ENCODE measurements around the gene GALNT17. TPM values are rescaled to one million over a fixed set of nuclear protein-coding genes. Genes with fewer than 3 reads are reported as not detected.

Gene GALNT17
- total RNA-seq, 1 donor from 2014 or later: 3.9 TPM

DNA sequence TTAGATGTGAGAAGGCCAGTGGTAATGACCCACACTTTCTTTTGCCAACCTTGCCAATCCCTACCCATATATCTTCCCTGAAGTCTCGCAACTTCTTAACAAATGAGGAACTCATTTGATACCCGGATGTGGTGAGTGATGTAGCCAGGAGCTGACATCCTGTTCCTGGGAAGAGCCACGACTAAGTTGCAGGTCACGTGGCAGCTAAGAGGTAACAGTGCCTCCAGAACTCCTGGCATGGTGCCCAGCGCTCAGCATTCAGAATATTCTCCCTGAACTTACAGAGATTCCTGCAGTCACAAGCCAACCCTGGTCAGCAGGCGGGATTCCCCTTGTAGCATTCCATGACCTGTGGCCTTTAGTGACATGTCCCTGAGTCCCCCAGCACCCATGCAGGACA is 282.5 kb downstream of the GALNT17 start:
- Mint-ChIP-seq H3K36me3 (ENCODE audit: insufficient read depth) (no peaks in the 10 kb centered on the region), H3K4me3 (ENCODE audit: low read depth) (no peak overlapping the region), H3K27me3 (no peaks in the 10 kb centered on the region), H3K27ac (no peak overlapping the region), H3K9me3 (ENCODE audit: low read depth) (peaks cover 4% of the 10 kb centered on the region), H3K4me1 (ENCODE audit: low read depth) (no peaks in the 10 kb centered on the region)
- no peak for DNase-seq (ENCODE audit: low spot score, unreplicated experiment)
- TF ChIP-seq, protein P1, sequence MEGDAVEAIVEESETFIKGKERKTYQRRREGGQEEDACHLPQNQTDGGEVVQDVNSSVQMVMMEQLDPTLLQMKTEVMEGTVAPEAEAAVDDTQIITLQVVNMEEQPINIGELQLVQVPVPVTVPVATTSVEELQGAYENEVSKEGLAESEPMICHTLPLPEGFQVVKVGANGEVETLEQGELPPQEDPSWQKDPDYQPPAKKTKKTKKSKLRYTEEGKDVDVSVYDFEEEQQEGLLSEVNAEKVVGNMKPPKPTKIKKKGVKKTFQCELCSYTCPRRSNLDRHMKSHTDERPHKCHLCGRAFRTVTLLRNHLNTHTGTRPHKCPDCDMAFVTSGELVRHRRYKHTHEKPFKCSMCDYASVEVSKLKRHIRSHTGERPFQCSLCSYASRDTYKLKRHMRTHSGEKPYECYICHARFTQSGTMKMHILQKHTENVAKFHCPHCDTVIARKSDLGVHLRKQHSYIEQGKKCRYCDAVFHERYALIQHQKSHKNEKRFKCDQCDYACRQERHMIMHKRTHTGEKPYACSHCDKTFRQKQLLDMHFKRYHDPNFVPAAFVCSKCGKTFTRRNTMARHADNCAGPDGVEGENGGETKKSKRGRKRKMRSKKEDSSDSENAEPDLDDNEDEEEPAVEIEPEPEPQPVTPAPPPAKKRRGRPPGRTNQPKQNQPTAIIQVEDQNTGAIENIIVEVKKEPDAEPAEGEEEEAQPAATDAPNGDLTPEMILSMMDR (IDR thresholded peaks at IDR 0.05; ENCODE audit: unreplicated experiment): no peak

DNA sequence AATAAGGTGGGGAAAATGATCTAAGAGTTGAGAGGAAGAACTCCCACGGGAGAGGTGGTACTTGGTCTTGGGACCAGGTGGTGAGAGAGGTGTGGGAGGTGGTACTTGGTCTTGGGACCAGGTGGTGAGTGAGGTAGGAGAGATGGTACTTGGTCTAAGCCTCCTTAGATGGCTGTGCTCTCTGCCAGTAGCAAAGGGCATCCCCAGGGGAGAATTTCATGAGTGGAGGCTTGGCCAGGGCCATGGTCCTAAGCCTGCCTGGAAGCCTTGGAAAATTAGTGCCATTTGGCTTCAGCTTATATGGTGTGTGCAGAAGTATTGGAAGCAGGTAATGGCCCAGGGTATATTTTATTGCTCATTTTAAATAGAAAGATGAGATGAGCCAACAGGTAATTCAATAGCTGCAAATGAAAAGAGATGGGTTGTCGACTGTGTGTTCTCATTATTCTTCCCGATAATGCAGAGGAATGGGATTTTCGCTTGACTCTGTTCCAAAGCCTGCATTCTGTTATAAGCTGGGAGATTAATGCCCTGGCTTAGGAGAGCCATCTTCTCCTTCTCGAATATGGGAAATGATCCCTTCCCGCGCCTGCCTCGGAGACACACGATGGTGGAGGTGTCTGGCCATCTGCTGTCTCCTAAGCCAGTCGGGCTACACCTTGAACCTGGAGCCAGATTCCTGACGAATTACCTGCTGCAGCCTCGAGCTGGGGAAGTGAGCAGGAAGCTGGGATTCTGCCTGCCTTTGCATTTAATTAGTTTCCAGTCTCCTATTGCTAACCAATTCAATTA is 287.8 kb downstream of the GALNT17 start:
- Mint-ChIP-seq H3K36me3 (ENCODE audit: insufficient read depth) (no peaks in the 10 kb centered on the region), H3K4me1 (ENCODE audit: low read depth) (no peaks in the 10 kb centered on the region), H3K4me3 (ENCODE audit: low read depth) (no peak overlapping the region), H3K27ac (no peak overlapping the region), H3K27me3 (no peaks in the 10 kb centered on the region), H3K9me3 (ENCODE audit: low read depth) (no peaks in the 10 kb centered on the region)
- TF ChIP-seq, protein P1 (IDR thresholded peaks at IDR 0.05; ENCODE audit: unreplicated experiment): no peak
- DNase-seq (ENCODE audit: low spot score, unreplicated experiment): no peak

DNA sequence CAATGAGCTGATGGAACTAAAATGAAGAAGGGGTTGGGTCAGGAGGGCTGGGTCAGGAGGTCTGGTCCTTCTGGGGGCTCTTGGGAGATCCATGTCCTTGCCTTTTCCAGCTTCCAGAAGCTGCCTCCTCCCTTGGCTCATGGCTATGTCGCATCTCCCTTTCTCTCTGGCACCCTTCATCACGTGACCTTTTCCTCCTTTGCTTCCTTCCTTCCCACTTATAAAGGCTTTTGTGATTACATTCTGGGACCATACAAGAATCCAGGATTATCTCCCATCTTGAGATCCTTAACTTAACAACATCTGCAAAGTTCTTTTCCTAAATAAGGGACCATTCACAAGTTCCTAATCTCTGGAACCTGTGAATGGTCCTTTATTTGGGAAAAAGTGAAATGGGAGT is 290.2 kb downstream of the GALNT17 start:
- no peaks in the 10 kb centered on the region for H3K36me3 Mint-ChIP-seq (ENCODE audit: insufficient read depth)

DNA sequence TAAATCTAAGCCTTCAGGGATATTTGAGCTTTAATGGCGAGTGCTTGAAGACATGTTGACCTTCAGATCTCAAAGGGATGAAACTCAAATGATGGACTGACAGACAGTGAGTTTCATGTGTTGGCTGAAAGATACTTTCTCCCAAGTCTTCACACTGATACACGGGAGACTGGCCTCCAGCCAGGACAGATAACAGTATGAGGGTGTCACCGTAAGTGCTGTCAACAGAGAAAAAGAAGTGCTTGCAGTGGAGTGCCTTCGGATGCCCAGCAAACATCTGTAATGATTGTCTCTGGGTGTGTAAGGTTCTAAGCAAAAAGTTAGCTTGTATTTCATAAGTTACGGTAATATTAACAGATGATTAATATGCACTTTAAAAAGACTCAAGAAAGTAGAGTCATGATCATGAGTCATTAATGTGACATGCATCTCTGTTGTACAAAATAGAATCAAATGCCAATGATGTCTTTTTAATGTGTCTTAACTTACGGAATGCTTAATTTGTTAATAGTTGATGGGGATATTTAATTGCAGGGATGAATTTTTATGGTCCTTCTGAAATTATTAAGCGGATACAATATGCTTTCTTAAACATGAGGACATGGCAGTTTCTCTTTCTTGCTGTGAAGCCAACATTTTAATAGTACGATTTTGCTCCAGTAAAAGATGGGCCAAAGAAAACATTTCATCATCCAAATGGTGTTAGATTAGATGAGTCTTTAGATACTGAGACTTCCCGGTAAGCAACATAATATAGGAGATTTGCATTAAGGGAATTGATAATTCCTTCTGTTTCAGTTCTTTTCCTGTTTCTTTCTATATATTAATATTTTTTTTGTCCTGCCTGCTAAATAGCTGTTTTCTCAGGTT is 292.5 kb downstream of the GALNT17 start:
- Mint-ChIP-seq H3K27ac (no peak overlapping the region), H3K9me3 (ENCODE audit: low read depth) (no peaks in the 10 kb centered on the region), H3K4me1 (ENCODE audit: low read depth) (no peaks in the 10 kb centered on the region), H3K4me3 (ENCODE audit: low read depth) (no peak overlapping the region), H3K36me3 (ENCODE audit: insufficient read depth) (no peaks in the 10 kb centered on the region), H3K27me3 (no peaks in the 10 kb centered on the region)
- TF ChIP-seq, protein P1 (IDR thresholded peaks at IDR 0.05; ENCODE audit: unreplicated experiment): no peak
- DNase-seq (ENCODE audit: low spot score, unreplicated experiment): no peak

More for the DNA sequence above, 290.2 kb downstream of the GALNT17 start:
- DNase-seq (ENCODE audit: low spot score, unreplicated experiment): no peak
- no peak overlapping the region for H3K4me3 Mint-ChIP-seq (ENCODE audit: low read depth)
- no peaks in the 10 kb centered on the region for H3K9me3 Mint-ChIP-seq (ENCODE audit: low read depth)
- H3K4me1 Mint-ChIP-seq (ENCODE audit: low read depth): no peaks in the 10 kb centered on the region
- H3K27me3 Mint-ChIP-seq: no peaks in the 10 kb centered on the region
- TF ChIP-seq, protein P1 (IDR thresholded peaks at IDR 0.05; ENCODE audit: unreplicated experiment): no peak
- H3K27ac Mint-ChIP-seq: no peak overlapping the region

DNA sequence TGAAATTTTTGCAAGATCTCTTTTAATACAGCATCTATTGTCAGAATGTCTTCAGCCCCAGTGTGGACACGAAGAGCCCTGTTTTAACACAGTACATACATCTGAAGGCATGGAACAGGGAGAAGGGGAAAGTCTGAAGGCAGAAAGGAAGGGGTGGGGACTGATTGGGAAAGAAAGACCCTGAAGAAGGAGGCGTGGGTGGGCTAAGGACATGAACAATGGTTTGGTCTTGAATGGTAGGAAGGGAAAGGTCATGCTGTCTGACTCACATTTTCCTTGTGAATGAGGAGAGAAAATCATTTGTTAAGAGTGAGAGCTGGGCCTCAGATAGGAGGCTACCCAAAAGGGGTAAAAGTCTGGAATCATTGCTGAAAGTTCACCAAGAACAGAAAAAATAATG is 297.1 kb downstream of the GALNT17 start:
- H3K4me1 Mint-ChIP-seq (ENCODE audit: low read depth): no peaks in the 10 kb centered on the region
- H3K36me3 Mint-ChIP-seq (ENCODE audit: insufficient read depth): no peaks in the 10 kb centered on the region
- no peaks in the 10 kb centered on the region for H3K9me3 Mint-ChIP-seq (ENCODE audit: low read depth)
- no peaks in the 10 kb centered on the region for H3K27me3 Mint-ChIP-seq
- no peak overlapping the region for H3K4me3 Mint-ChIP-seq (ENCODE audit: low read depth)
- DNase-seq (ENCODE audit: low spot score, unreplicated experiment): no peak
- TF ChIP-seq, protein P1 (IDR thresholded peaks at IDR 0.05; ENCODE audit: unreplicated experiment): no peak
- H3K27ac Mint-ChIP-seq: no peak overlapping the region

Measured in progenitor cell of endocrine pancreas (in vitro differentiated cells).